Right lobe of liver (tissue), 5 donors: ENCODE data around the gene PIK3R3. TPM values are rescaled to one million over a fixed set of nuclear protein-coding genes. Genes with fewer than 3 reads are reported as not detected.

Experiments
- small RNA-seq, 2 experiments: library from RNA; depleted of rRNA; stranded (forward); fragments of <200 nt; gene quantifications; one replicate each; pipeline ENCODE3, GENCODE V24; 2016
- total RNA-seq, 6 experiments: library from RNA; depleted of rRNA in 2 of 6; stranded (reverse); fragments of >200 nt in 2 of 6; fragmentation: NEBNext Ultra II Directional in 3 of 6; extraction: Animal tissue kit (Norgen Biotek cat#: 25700) in 3 of 6; gene quantifications; one replicate each; pipeline versions ENCODE4 v1.1.0 to v1.2.4, GENCODE V29; 2016 to 2023
- donor health status: DM: no; HTN: no; CAD: no.
- donor health status: DM: no; HTN: no; CAD: no.
- donor health status: DM: no; HTN: yes; CAD: no.
- donor health status: DM: no; HTN: yes; CAD: no.

The PIK3R3 gene
- total RNA-seq, 6 experiments from 2014 or later: 2.0 to 4.3 (median 2.8) TPM

Small RNAs within 50 kb of the gene (small RNA-seq; reads per million reads assigned to genes)
- gene AL358075.3 (0 reads per million in 2 experiments), gene AL672043.1 (0 reads per million in 2 experiments)

Other genes with a start within 250 kb of the PIK3R3 start
- gene TSPAN1, start 42.5 kb upstream of the PIK3R3 start, total RNA-seq: 1 to 10 TPM; 2.6 to 6.3 (median 3.6) TPM
- not detected for gene P3R3URF, start 43.9 kb upstream of the PIK3R3 start, total RNA-seq
- 10 to 100 TPM; 26.9 to 47.4 (median 38.8) TPM for gene POMGNT1, start 65.8 kb upstream of the PIK3R3 start, total RNA-seq
- gene LURAP1, start 70.7 kb upstream of the PIK3R3 start, total RNA-seq: 1 to 10 TPM in 1 of 6 experiments, under 1 TPM in 5; 0.17 to 1.4 (median 0.31) TPM
- gene RAD54L, start 115.1 kb upstream of the PIK3R3 start, total RNA-seq: 1 to 10 TPM in 1 of 6 experiments, under 1 TPM in 5; 0.27 to 2.5 (median 0.70) TPM
- 10 to 100 TPM; 24.4 to 37.0 (median 29.0) TPM for gene LRRC41, start 171.0 kb upstream of the PIK3R3 start, total RNA-seq
- 100 to 1,000 TPM in 2 of 6 experiments, 10 to 100 TPM in 4; 71.6 to 244 (median 90.4) TPM for gene UQCRH, start 171.1 kb upstream of the PIK3R3 start, total RNA-seq
- 10 to 100 TPM in 5 of 6 experiments, 1 to 10 TPM in 1; 8.5 to 13.0 (median 12.2) TPM for gene NSUN4, start 208.2 kb upstream of the PIK3R3 start, total RNA-seq